GDM1 (cell line): Measurements from ENCODE around the gene RPL36A.

Source experiments
- DNase-seq: peaks from one replicate; lab custom pipeline; 2025; lab: John Stamatoyannopoulos, UW

The RPL36A gene

GRCh38 chrX:101442085-101442484 is 51.3 kb downstream of the RPL36A start:
- DNase-seq, result no peak
